KOPT-K1 (cell line): Measurements from ENCODE around the gene CNTNAP2.

ENCODE experiments used
- H3K27ac ChIP-seq: fragments of 200-600 bp; sonication (generic); 2 replicates; pipeline ENCODE4 v1.5.1; 2016; ENCODE audit warnings: antibody characterized with exemption, mild to moderate bottlenecking, low read depth, low read length; ENCODE audit not compliant: poor library complexity, severe bottlenecking
- H3K36me3 ChIP-seq: fragments of 200-600 bp; sonication (generic); 2 replicates; pipeline ENCODE4 v1.5.1; 2017; ENCODE audit warnings: antibody characterized with exemption, mild to moderate bottlenecking, low read length, moderate library complexity; ENCODE audit not compliant: insufficient read depth
- H3K9me3 ChIP-seq: fragments of 200-600 bp; sonication (generic); 2 replicates; pipeline ENCODE4 v1.5.1; 2017; ENCODE audit warnings: antibody characterized with exemption, low read length, mild to moderate bottlenecking; ENCODE audit not compliant: insufficient read depth, poor library complexity, severe bottlenecking

CNTNAP2 gene

DNA sequence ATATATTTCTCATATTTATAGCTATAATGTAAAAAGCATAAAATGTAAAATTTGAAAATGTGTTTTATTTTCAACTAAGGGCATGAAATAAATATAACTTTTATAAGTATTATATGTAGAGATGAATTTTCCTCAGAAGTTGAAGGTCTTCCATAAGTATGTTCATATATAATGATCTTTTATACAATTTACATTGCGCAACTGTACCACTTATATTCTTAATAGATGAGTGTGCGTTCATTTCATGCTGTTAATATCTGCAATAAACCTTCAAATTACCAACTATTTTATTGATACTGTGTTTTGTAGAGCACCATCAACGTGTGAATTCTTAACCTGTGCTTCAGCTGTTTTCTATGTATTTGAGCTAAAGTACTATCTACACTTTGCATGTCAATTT lies 285.3 kb downstream of the CNTNAP2 start:
- no peak overlapping the region for H3K27ac ChIP-seq
- H3K9me3 ChIP-seq: no peaks in the 10 kb centered on the region
- H3K36me3 ChIP-seq: no peaks in the 10 kb centered on the region

DNA sequence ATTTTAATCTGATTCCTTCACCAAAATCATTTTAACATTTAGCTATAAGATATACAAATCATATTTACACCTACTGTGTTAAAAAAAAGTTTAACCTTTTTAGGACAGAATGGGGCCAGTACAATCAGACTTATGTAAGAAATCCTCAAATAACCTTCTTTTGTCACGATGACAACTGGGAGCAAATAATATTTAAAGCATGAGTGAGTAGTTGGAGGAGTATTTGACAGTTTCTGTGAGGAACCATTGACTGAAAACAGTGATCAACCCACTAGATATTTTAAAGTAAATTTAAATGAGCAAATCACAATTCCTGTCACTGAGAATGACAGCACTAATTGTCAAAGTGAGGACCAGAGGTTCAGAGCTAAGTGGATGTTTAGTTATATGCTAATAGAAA lies 289.1 kb downstream of the CNTNAP2 start:
- Histone ChIP-seq H3K9me3 (no peaks in the 10 kb centered on the region), H3K36me3 (no peaks in the 10 kb centered on the region), H3K27ac (no peak overlapping the region)

DNA sequence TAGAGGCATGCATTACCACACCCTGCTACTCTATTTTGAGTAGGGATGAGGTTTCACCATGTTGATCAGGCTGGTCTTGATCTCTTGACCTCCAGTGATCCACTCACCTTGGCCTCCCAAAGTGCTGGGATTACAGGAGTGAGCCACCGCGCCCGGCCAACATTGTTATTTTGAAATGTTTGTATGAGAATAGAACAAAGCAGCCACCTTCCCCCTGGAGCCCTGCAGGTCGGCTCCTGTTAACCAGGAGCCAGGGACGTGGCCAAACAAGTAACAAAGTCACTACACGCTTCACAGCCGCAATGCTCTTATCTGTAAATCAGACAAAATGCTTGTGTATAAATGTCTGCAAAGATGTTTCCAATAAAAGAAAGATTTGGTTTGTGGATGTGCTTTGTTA lies 295.4 kb downstream of the CNTNAP2 start:
- Histone ChIP-seq H3K36me3 (no peaks in the 10 kb centered on the region), H3K27ac (no peak overlapping the region), H3K9me3 (no peaks in the 10 kb centered on the region)

DNA sequence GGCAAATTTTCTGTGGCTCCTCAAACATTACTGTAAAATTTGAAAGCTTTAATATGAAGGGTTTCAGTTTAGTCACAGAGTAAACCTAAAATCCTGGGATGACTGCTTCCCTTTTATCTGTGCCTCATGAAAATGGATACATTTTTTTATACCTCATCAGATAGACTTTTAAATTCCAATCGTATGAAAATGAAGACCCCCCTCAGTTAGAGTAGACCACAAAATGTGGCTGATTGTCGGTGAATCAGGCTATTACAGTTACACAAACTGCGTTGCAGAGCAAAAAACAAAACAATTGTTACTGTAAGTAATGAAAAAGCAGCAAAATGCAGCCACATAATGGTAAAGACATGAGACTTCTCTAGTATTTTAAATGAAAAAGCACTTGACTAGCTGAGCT lies 296.2 kb downstream of the CNTNAP2 start:
- no peak overlapping the region for H3K27ac ChIP-seq
- H3K36me3 ChIP-seq: no peaks in the 10 kb centered on the region
- no peaks in the 10 kb centered on the region for H3K9me3 ChIP-seq

DNA sequence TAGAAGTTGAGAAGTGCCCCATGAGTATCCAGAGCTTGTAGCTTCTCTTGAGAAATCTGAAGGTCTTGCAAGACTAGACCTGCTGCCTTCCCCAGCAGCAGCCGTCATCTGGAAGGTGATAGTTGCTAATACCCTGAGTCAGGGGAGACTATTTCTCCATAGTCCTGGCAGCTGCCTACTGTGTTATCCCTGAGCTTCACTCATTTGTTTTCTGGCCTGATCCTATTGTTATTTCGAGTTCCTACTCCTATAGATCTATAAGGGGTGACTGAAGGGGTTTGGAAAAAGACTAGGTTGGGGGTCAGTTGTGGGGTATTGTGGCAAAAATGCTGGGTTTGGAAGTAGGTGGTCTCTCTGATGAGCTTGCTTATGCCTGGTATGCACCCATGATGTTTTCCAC lies 297.8 kb downstream of the CNTNAP2 start:
- Histone ChIP-seq H3K9me3 (no peaks in the 10 kb centered on the region), H3K36me3 (no peaks in the 10 kb centered on the region), H3K27ac (no peak overlapping the region)

DNA sequence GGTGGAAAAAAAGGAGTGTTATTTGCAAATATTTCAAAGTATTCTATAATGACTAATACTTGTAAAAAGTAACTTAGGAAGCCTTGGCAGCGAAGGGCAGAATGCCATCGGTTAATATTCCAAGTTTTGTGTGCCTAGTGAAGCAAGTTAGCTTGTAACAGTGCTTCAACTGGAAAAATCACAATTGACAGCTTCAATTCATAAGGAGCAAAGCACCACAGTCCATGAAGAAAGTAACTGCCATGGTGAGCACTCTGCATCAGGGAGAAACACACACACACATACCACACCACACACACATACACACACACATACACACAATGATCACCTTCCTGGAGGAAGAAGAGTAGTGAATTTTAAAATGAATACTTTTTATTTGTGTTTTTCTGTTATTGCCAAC lies 298.3 kb downstream of the CNTNAP2 start:
- Histone ChIP-seq H3K27ac (no peak overlapping the region), H3K9me3 (no peaks in the 10 kb centered on the region), H3K36me3 (no peaks in the 10 kb centered on the region)

DNA sequence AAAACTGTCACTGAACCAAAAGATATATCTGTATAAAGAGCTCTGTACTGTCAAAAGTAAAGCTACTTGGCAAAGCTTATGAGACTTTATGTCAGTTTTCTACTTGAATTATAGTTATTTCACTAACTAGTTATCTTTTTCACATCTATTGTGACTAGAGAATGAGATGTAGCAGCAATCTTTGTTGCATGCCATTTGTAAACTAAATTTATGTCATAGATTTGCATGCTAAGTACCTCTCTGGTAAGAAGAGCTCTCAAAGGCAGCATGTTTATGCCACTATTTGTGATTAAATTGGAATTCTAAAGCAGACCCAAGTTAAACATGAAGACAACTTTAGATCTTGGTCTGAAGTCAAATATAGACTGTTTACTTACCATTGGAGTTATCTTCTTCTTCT lies 300.6 kb downstream of the CNTNAP2 start:
- no peak overlapping the region for H3K27ac ChIP-seq
- H3K9me3 ChIP-seq: no peaks in the 10 kb centered on the region
- no peaks in the 10 kb centered on the region for H3K36me3 ChIP-seq

DNA sequence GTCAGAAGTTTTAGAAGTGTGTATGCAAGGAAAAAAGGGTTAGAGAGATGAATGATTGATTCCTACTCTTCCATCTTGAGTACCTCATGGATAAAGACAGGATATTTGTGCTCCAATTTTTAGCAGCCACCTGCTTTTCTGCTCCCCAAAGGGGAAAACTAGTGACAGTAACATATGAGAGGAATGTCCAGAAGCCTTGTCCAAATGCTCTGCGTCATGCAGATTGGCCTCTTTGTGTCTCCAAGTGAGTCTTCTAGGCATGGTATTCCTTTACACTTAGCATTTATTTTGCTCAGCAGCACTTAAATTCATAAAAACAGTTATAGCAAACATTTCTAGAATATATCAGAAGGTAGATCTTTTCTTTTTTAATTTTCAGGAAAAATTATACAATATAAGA lies 306.8 kb downstream of the CNTNAP2 start:
- H3K36me3 ChIP-seq: no peaks in the 10 kb centered on the region
- H3K27ac ChIP-seq: no peak overlapping the region

DNA sequence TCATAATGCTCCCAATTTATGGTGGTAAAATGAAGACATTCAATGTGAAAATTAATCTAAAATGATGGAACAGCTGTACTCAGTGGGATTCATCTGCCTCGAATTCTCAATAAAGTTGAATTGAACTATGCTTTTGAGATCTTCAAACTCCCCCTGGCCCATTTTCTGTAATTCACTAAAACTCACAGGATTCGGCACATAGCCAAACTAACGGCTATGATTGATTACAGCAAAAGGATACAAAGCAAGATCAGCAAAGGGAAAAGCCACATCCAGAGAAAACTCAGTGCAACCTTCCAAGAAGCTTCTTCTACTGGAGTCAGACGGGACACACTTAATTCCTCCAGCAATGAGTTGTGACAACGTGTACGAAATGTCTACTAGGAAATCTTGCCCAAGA lies 307.5 kb downstream of the CNTNAP2 start:
- no peaks in the 10 kb centered on the region for H3K9me3 ChIP-seq
- no peaks in the 10 kb centered on the region for H3K36me3 ChIP-seq
- no peak overlapping the region for H3K27ac ChIP-seq

More for the DNA sequence above, 306.8 kb downstream of the CNTNAP2 start:
- H3K9me3 ChIP-seq: no peaks in the 10 kb centered on the region

DNA sequence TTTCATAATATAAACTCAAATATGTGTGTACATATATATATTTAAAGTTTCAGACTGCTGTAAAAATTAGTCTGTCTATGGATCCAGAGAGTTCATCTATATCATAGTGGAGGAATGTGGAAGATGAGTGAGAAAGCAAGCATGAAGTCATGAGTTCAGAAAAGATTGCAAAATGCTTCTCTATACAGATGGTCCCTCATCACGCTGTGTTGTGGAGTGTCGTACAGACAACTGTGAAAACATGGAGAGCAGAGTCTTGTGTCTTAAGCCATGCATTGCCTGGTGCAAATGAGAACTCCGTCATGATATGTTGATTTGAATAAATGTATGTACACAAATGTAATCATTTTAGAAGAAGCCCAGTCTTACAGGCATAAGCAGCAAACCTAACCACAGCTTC lies 316.9 kb downstream of the CNTNAP2 start:
- no peaks in the 10 kb centered on the region for H3K9me3 ChIP-seq
- H3K27ac ChIP-seq: no peak overlapping the region
- no peaks in the 10 kb centered on the region for H3K36me3 ChIP-seq

DNA sequence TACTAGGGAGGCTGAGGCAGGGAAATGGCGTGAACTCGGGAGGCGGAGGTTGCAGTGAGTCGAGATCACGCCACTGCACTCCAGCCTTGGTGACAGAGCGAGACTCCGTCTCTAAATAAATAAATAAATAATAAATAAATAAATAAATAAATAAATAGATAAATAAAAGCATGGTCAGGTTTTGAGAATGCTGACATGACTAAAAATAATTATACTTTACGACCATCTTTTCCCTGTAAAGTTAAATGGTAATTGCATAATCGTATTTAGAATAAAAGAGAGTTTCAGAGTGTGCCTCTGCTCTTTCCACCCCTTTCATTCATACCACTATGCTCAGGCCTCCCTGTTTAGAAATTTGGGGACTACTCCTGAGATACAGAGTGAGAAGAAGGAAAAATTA lies 326.5 kb downstream of the CNTNAP2 start:
- Histone ChIP-seq H3K27ac (no peak overlapping the region), H3K9me3 (no peaks in the 10 kb centered on the region), H3K36me3 (no peaks in the 10 kb centered on the region)

DNA sequence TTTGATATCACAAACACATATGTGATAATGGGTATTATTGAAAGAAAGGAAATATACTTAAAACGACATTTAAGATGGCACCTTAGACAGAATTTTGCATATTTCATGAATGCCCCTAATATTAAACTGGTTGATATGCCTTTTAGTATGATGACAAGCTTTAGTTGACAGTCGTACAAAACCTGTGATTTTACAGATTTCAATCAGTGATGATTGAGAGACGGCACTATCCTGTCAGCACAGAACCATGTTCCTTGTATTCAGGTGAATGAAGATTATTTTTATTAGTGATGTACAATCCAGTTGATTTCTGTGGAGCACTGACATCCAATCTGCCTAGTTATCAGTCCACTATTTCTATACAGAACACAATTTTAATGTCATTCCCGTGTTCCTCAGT lies 333.0 kb downstream of the CNTNAP2 start:
- Histone ChIP-seq H3K36me3 (no peaks in the 10 kb centered on the region), H3K27ac (no peak overlapping the region), H3K9me3 (no peaks in the 10 kb centered on the region)

DNA sequence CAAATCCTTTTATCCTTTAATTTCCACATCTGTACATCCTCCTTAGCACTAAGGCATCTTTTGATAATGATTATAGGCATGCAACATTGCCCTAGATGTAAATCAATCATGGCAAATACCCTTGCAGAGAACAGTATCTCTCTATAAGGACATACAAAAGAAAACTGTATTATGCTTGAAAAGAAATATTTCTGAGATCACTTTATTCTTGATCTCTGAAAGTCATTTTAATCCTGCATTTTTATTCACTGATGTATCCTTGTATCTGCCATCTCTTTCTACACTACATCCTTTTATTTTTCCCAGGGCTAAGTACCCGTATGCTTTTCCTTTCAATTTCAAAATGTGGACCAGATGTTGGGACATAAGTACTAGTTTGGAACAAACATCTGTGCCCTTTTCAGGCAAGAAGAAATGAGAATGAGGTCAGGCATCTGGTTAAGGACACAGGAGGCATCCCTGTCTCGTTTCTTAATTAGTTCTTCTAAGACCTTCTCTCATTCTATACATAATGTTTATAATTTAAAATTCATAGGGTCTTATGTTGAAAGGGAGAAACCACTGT lies 338.6 kb downstream of the CNTNAP2 start:
- H3K36me3 ChIP-seq: no peaks in the 10 kb centered on the region

DNA sequence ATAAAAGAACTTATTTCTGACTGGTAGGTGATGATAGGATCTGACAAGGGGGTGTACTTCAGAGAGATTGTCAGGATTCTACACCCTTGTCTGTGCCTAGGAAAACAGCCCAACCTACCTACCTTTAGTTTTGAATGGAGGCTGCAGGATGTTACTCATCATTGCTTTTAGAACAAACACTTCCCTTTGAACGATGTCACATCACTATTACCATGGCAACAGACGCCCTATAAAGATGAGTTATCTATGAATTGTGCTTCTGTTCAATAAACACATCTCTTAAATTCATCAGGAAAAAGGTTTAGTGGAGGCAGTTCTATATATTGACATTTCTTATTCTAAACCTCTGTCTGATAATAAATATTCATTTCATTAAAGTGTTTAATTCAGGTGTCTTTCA lies 362.4 kb downstream of the CNTNAP2 start:
- Histone ChIP-seq H3K27ac (no peak overlapping the region), H3K9me3 (no peaks in the 10 kb centered on the region), H3K36me3 (no peaks in the 10 kb centered on the region)

More for the DNA sequence above, 338.6 kb downstream of the CNTNAP2 start:
- no peak overlapping the region for H3K27ac ChIP-seq
- H3K9me3 ChIP-seq: no peaks in the 10 kb centered on the region

DNA sequence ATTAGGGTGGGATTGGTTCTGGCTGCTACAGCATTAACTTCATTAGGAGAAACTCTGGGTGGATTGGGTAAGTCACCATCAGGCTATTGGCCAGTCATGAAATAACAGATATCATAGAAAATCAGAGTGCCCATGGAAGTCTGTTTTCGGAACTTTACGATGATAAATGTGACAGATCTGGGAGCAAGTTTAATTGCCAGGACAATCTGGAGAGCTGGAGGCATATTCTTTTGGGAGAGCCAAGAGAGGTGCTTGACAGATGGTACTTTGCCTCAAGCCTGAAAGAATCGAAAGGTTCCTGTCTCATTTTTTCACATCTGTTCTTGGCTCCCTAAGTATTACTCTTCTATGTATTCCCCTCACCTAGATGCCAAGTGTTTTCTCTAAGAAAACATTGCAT lies 369.9 kb downstream of the CNTNAP2 start:
- H3K27ac ChIP-seq: no peak overlapping the region
- no peaks in the 10 kb centered on the region for H3K36me3 ChIP-seq
- H3K9me3 ChIP-seq: peaks cover 8% of the 10 kb centered on the region

DNA sequence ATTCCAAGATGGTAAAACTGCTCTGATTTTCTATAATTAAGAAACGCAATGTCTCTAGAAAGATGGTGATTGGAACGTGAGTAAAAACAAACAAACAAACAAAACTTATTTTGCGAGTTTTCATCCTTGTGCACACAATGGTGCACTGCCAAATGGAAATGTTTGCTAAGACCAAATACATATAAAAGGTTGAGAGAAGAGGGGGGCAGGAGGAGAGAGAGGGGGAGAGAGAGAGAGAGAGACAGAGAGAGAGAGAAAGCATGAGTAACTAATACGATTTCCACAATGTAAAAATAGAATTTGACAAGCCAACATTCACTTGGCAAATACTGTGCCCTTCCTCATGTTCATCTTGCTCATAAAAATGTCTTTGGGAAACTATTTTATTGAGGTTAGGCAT lies 375.4 kb downstream of the CNTNAP2 start:
- Histone ChIP-seq H3K27ac (no peak overlapping the region), H3K36me3 (no peaks in the 10 kb centered on the region), H3K9me3 (peaks cover 8% of the 10 kb centered on the region)
